Neutrophil (primary cell): ENCODE data around the gene LRRC47.
"Not testable (repeated sequence)": the region's sequence is repeated elsewhere in the genome, so short reads cannot be mapped to it uniquely, and the experiment has no call there.

ENCODE experiments used
- H3K27ac ChIP-seq: fragments of 200-600 bp; sonication (generic); 2 replicates; pipeline ENCODE4 v1.5.1; 2016; ENCODE audit warnings: mild to moderate bottlenecking, moderate library complexity
- H3K27me3 ChIP-seq: fragments of 200-600 bp; sonication (generic); 2 replicates; pipeline ENCODE4 v1.6.0; 2016; ENCODE audit warnings: mild to moderate bottlenecking
- H3K36me3 ChIP-seq: fragments of 200-600 bp; sonication (generic); 2 replicates; pipeline ENCODE4 v1.5.1; 2017
- H3K4me1 ChIP-seq, 2 experiments: fragments of 200-600 bp in 1 of 2; sonication (generic) in 1 of 2; 1 replicate in 1 of 2; 2 replicates in 1 of 2; pipeline versions ENCODE4 v1.5.1 to v1.6.1; 2013 to 2016; ENCODE audit warnings: low read depth in 1 of 2, low read length in 1 of 2, mild to moderate bottlenecking in 1 of 2, moderate library complexity in 1 of 2; ENCODE audit not compliant: control insufficient read depth in 1 of 2, insufficient read depth in 1 of 2
- H3K4me3 ChIP-seq, 2 experiments: fragments of 200-600 bp in 1 of 2; sonication (generic) in 1 of 2; 1 replicate in 1 of 2; 2 replicates in 1 of 2; pipeline ENCODE4 v1.5.1; 2013 to 2016; ENCODE audit warnings: low read depth in 1 of 2, low read length in 1 of 2, mild to moderate bottlenecking in 1 of 2, moderate library complexity in 1 of 2
- H3K9me3 ChIP-seq: fragments of 200-600 bp; sonication (generic); 2 replicates; pipeline ENCODE4 v1.5.1; 2016
- CTCF ChIP-seq: fragments of 200-600 bp; sonication (generic); IDR thresholded peaks from 2 replicates; pipeline ENCODE4 v1.5.1; 2016; ENCODE audit warnings: antibody characterized with exemption

Gene LRRC47

GRCh38 chr1:3814771-3815561 is 18.7 kb upstream of the LRRC47 start:
- Histone ChIP-seq H3K27ac (no peak overlapping the region), H3K9me3 (no peaks in the 10 kb centered on the region), H3K27me3 (no peaks in the 10 kb centered on the region), H3K4me3 (no peak overlapping the region), H3K4me1 (no peaks in the 10 kb centered on the region), H3K36me3 (peaks cover 49% of the 10 kb centered on the region)
- TF ChIP-seq CTCF, result no peak

- no peak for TF ChIP-seq CTCF
- Histone ChIP-seq H3K27ac (no peak overlapping the region), H3K27me3 (no peaks in the 10 kb centered on the region)
Observed at GRCh38 chr1:3814065-3814464, 17.8 kb upstream of the LRRC47 start.

GRCh38 chr1:3811595-3811911 is 15.3 kb upstream of the LRRC47 start:
- Histone ChIP-seq H3K4me3 (no peak overlapping the region), H3K4me1 (no peaks in the 10 kb centered on the region), H3K36me3 (peaks cover 31% of the 10 kb centered on the region), H3K27ac (no peak overlapping the region), H3K27me3 (no peaks in the 10 kb centered on the region), H3K9me3 (no peaks in the 10 kb centered on the region)
- TF ChIP-seq CTCF, result no peak

More at GRCh38 chr1:3814065-3814464, 17.8 kb upstream of the LRRC47 start:
- Histone ChIP-seq H3K9me3 (no peaks in the 10 kb centered on the region), H3K4me1 (no peaks in the 10 kb centered on the region), H3K4me3 (no peak overlapping the region), H3K36me3 (peaks cover 40% of the 10 kb centered on the region)

- not testable (repeated sequence) for H3K4me1 ChIP-seq, H3K27me3 ChIP-seq, H3K27ac ChIP-seq, H3K9me3 ChIP-seq, H3K4me3 ChIP-seq
- peaks cover 18% of the 10 kb centered on the region for H3K36me3 ChIP-seq
Observed at GRCh38 chr1:3810149-3810761, 14.0 kb upstream of the LRRC47 start.

- Histone ChIP-seq H3K4me1 (no peaks in the 10 kb centered on the region), H3K36me3 (peaks cover 12% of the 10 kb centered on the region), H3K27me3 (peaks cover 8% of the 10 kb centered on the region), H3K27ac (no peak overlapping the region), H3K4me3 (no peak overlapping the region), H3K9me3 (no peaks in the 10 kb centered on the region)
- TF ChIP-seq CTCF, result no peak
Observed at GRCh38 chr1:3809680-3810079, 13.4 kb upstream of the LRRC47 start.

- H3K36me3 ChIP-seq, result no peaks in the 10 kb centered on the region
- no peak overlapping the region for H3K4me3 ChIP-seq
- H3K27ac ChIP-seq, result no peak overlapping the region
- TF ChIP-seq CTCF, result no peak
- no peaks in the 10 kb centered on the region for H3K4me1 ChIP-seq
- peaks cover 27% of the 10 kb centered on the region for H3K27me3 ChIP-seq
- H3K9me3 ChIP-seq, result no peaks in the 10 kb centered on the region
Observed at GRCh38 chr1:3807769-3808168, 11.5 kb upstream of the LRRC47 start.
